GM12878 (cell line): ENCODE measurements around the gene SIDT1. TPM values are rescaled to one million over a fixed set of nuclear protein-coding genes. Genes with fewer than 3 reads are reported as not detected.

Source experiments
- ATF7 ChIP-seq: fragments of 450-650 bp; IDR thresholded peaks from 2 replicates; pipeline ENCODE4 v1.6.1; 2016; ENCODE audit warnings: low read depth, mild to moderate bottlenecking
- CREB1 ChIP-seq: IDR thresholded peaks from 2 replicates; pipeline ENCODE4 v1.6.1; 2012; ENCODE audit warnings: low read depth, mild to moderate bottlenecking, inconsistent platforms
- EZH2 ChIP-seq: IDR thresholded peaks from 2 replicates; pipeline ENCODE4 v1.6.1; 2012; ENCODE audit warnings: low read depth, mild to moderate bottlenecking, control low read depth, inconsistent platforms, low read length, borderline replicate concordance; ENCODE audit not compliant: control insufficient read depth
- IKZF2 ChIP-seq, 2 experiments: fragments of 450-650 bp; IDR thresholded peaks; 2 replicates each; pipeline ENCODE4 v1.6.1; 2017; ENCODE audit warnings: mild to moderate bottlenecking in 2 of 2, moderate library complexity in 2 of 2
- KLF5 ChIP-seq: fragments of 450-650 bp; IDR thresholded peaks from 2 replicates; pipeline ENCODE4 v1.6.1; 2014; ENCODE audit warnings: mild to moderate bottlenecking; ENCODE audit not compliant: partially characterized antibody
- MTA3 ChIP-seq: IDR thresholded peaks from 2 replicates; pipeline ENCODE4 v1.6.1; 2012; ENCODE audit warnings: low read length, inconsistent platforms, borderline replicate concordance
- MXI1 ChIP-seq: fragments of 150-350 bp; IDR thresholded peaks from 2 replicates; pipeline ENCODE4 v1.6.1; 2011; ENCODE audit warnings: low read depth, mild to moderate bottlenecking, inconsistent platforms, low read length, improper control_type of control experiment
- NBN ChIP-seq: fragments of 450-650 bp; IDR thresholded peaks from 2 replicates; pipeline ENCODE4 v1.6.1; 2016
- NFIC ChIP-seq: IDR thresholded peaks from 2 replicates; pipeline ENCODE4 v1.6.1; 2012; ENCODE audit warnings: low read depth, mild to moderate bottlenecking, inconsistent platforms, low read length, moderate library complexity
- NR2C1 ChIP-seq: fragments of 450-650 bp; IDR thresholded peaks from 2 replicates; pipeline ENCODE4 v1.6.1; 2017; ENCODE audit warnings: antibody characterized with exemption, mild to moderate bottlenecking, moderate library complexity
- NR2F1 ChIP-seq: fragments of 450-650 bp; conservative IDR thresholded peaks from 2 replicates; pipeline ENCODE4 v1.6.1; 2017; ENCODE audit warnings: mild to moderate bottlenecking
- POLR2AphosphoS5 ChIP-seq: IDR thresholded peaks from 2 replicates; pipeline ENCODE4 v1.6.1; 2011; ENCODE audit warnings: mild to moderate bottlenecking, low read length, inconsistent platforms
- RAD21 ChIP-seq: IDR thresholded peaks from 2 replicates; pipeline ENCODE4 v1.6.1; 2011; ENCODE audit warnings: mild to moderate bottlenecking, low read depth, low read length, moderate library complexity; ENCODE audit not compliant: insufficient read depth
- RUNX3 ChIP-seq: IDR thresholded peaks from 2 replicates; pipeline ENCODE4 v1.6.1; 2012; ENCODE audit warnings: low read length, inconsistent platforms
- SMC3 ChIP-seq: IDR thresholded peaks from 2 replicates; pipeline ENCODE4 v1.6.1; 2011; ENCODE audit warnings: low read length, improper control_type of control experiment, borderline replicate concordance
- WRNIP1 ChIP-seq: IDR thresholded peaks from 2 replicates; pipeline ENCODE4 v1.6.1; 2011; ENCODE audit warnings: low read depth, low read length, improper control_type of control experiment, borderline replicate concordance
- ZNF24 ChIP-seq: fragments of 450-650 bp; IDR thresholded peaks from 2 replicates; pipeline ENCODE4 v1.6.1; 2017; ENCODE audit warnings: antibody characterized with exemption, mild to moderate bottlenecking
- ZSCAN29 ChIP-seq: fragments of 450-650 bp; IDR thresholded peaks from 2 replicates; pipeline ENCODE4 v1.6.1; 2017; ENCODE audit warnings: mild to moderate bottlenecking, moderate library complexity
- polyA plus RNA-seq, 11 experiments: library from polyadenylated mRNA; depleted of rRNA in 4 of 11; unstranded in 6 of 11; stranded (reverse) in 5 of 11; fragments of >200 nt; fragmentation: Nextera tagmentation in 4 of 11; fragmentation: Illumina TruSeq in 1 of 11; extraction: Ambion mirVana in 4 of 11; extraction: Trizol in 1 of 11; gene quantifications; 1 replicate in 1 of 11; 2 replicates in 10 of 11; pipeline versions ENCODE4 v1.2.1 to v1.2.3, GENCODE V29; 2011 to 2016; ENCODE audit warnings: inconsistent platforms in 2 of 11, missing spikeins in 2 of 11, low read depth in 1 of 11
- total RNA-seq, 4 experiments: library from RNA; depleted of rRNA in 3 of 4; stranded (reverse); fragments of >200 nt in 3 of 4; fragmentation: Illumina TruSeq in 1 of 4; extraction: Trizol in 1 of 4; gene quantifications; 2 replicates each; pipeline versions ENCODE4 v1.2.1 to v1.2.3, GENCODE V29; 2013 to 2021
- TF ChIP-seq, protein P1 (sequence below): fragments of 450-650 bp; IDR thresholded peaks from 2 replicates; pipeline ENCODE4 v1.6.1; 2016; ENCODE audit warnings: mild to moderate bottlenecking
- TF ChIP-seq, protein P2 (sequence below): IDR thresholded peaks from 2 replicates; pipeline ENCODE4 v1.6.1; 2012; ENCODE audit warnings: low read depth, low read length, improper control_type of control experiment
- TF ChIP-seq, protein P3 (sequence below): fragments of 450-650 bp; IDR thresholded peaks from 2 replicates; pipeline ENCODE4 v1.6.1; 2017; ENCODE audit warnings: antibody characterized with exemption, mild to moderate bottlenecking, moderate library complexity
- TF ChIP-seq, protein P4 (sequence below): fragments of 450-650 bp; IDR thresholded peaks from 2 replicates; pipeline ENCODE4 v1.6.1; 2017; ENCODE audit warnings: mild to moderate bottlenecking
- TF ChIP-seq, protein P5 (sequence below): fragments of 450-650 bp; IDR thresholded peaks from 2 replicates; pipeline ENCODE4 v1.6.1; 2017; ENCODE audit warnings: low read depth, mild to moderate bottlenecking, moderate library complexity

SIDT1 gene
- total and polyA plus RNA-seq, 10 of the 15 experiments (the other 5 are each of a cell fraction or from before 2014, with no cell fraction given) = 3.0 to 45.0 (median 26.6) TPM

DNA sequence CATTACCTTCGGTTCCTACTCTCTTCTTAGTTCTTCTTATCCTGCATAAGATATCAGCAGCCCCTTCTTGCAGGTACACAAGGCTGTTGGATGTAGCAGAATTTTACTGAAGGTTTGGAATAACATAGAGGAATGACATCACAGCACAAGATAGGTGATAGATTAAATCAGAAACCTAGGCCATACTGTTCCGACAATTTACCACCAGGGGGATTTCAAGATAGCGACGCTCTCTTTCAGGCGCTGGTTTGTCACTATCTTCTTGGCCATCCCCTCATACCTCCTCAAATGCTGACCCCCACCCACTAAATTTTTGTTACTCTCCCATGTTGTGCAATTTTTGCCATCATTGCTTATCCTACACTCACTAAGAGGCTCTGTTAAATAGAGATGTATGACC lies 3.5 kb downstream of the SIDT1 start (continued):
- TF ChIP-seq EZH2 (no peak), CREB1 (no peak), MTA3 (no peak), SMC3 (peak; percentile 32; the same call in 1 of the 2 replicates), ZSCAN29 (no peak), NBN (peak; percentile 45; the same call in 1 of the 2 replicates), KLF5 (no peak), IKZF2 (IDR thresholded peaks at IDR 0.05) (no peak), ATF7 (peak; percentile 71), RUNX3 (no peak), RAD21 (no peak), ZNF24 (no peak), NR2F1 (no peak), MXI1 (no peak), NFIC (no peak), WRNIP1 (no peak), POLR2AphosphoS5 (no peak), NR2C1 (no peak)
- TF ChIP-seq, protein P1, sequence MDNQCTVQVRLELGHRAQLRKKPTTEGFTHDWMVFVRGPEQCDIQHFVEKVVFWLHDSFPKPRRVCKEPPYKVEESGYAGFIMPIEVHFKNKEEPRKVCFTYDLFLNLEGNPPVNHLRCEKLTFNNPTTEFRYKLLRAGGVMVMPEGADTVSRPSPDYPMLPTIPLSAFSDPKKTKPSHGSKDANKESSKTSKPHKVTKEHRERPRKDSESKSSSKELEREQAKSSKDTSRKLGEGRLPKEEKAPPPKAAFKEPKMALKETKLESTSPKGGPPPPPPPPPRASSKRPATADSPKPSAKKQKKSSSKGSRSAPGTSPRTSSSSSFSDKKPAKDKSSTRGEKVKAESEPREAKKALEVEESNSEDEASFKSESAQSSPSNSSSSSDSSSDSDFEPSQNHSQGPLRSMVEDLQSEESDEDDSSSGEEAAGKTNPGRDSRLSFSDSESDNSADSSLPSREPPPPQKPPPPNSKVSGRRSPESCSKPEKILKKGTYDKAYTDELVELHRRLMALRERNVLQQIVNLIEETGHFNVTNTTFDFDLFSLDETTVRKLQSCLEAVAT = peak; percentile 84
- TF ChIP-seq, protein P2, sequence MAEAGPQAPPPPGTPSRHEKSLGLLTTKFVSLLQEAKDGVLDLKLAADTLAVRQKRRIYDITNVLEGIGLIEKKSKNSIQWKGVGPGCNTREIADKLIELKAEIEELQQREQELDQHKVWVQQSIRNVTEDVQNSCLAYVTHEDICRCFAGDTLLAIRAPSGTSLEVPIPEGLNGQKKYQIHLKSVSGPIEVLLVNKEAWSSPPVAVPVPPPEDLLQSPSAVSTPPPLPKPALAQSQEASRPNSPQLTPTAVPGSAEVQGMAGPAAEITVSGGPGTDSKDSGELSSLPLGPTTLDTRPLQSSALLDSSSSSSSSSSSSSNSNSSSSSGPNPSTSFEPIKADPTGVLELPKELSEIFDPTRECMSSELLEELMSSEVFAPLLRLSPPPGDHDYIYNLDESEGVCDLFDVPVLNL = no peak
- TF ChIP-seq, protein P3, sequence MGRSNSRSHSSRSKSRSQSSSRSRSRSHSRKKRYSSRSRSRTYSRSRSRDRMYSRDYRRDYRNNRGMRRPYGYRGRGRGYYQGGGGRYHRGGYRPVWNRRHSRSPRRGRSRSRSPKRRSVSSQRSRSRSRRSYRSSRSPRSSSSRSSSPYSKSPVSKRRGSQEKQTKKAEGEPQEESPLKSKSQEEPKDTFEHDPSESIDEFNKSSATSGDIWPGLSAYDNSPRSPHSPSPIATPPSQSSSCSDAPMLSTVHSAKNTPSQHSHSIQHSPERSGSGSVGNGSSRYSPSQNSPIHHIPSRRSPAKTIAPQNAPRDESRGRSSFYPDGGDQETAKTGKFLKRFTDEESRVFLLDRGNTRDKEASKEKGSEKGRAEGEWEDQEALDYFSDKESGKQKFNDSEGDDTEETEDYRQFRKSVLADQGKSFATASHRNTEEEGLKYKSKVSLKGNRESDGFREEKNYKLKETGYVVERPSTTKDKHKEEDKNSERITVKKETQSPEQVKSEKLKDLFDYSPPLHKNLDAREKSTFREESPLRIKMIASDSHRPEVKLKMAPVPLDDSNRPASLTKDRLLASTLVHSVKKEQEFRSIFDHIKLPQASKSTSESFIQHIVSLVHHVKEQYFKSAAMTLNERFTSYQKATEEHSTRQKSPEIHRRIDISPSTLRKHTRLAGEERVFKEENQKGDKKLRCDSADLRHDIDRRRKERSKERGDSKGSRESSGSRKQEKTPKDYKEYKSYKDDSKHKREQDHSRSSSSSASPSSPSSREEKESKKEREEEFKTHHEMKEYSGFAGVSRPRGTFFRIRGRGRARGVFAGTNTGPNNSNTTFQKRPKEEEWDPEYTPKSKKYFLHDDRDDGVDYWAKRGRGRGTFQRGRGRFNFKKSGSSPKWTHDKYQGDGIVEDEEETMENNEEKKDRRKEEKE = no peak
- TF ChIP-seq, protein P4, sequence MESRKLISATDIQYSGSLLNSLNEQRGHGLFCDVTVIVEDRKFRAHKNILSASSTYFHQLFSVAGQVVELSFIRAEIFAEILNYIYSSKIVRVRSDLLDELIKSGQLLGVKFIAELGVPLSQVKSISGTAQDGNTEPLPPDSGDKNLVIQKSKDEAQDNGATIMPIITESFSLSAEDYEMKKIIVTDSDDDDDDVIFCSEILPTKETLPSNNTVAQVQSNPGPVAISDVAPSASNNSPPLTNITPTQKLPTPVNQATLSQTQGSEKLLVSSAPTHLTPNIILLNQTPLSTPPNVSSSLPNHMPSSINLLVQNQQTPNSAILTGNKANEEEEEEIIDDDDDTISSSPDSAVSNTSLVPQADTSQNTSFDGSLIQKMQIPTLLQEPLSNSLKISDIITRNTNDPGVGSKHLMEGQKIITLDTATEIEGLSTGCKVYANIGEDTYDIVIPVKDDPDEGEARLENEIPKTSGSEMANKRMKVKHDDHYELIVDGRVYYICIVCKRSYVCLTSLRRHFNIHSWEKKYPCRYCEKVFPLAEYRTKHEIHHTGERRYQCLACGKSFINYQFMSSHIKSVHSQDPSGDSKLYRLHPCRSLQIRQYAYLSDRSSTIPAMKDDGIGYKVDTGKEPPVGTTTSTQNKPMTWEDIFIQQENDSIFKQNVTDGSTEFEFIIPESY = peak; percentile 79
- TF ChIP-seq, protein P5, sequence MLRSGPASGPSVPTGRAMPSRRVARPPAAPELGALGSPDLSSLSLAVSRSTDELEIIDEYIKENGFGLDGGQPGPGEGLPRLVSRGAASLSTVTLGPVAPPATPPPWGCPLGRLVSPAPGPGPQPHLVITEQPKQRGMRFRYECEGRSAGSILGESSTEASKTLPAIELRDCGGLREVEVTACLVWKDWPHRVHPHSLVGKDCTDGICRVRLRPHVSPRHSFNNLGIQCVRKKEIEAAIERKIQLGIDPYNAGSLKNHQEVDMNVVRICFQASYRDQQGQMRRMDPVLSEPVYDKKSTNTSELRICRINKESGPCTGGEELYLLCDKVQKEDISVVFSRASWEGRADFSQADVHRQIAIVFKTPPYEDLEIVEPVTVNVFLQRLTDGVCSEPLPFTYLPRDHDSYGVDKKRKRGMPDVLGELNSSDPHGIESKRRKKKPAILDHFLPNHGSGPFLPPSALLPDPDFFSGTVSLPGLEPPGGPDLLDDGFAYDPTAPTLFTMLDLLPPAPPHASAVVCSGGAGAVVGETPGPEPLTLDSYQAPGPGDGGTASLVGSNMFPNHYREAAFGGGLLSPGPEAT = peak; percentile 25; the same call in 1 of the 2 replicates
